Neural progenitor cell (in vitro differentiated cells): ENCODE results near the gene NCKAP5.

Source experiments
- EZH2 ChIP-seq: fragments of 200-600 bp; sonication (generic); IDR thresholded peaks from 2 replicates; pipeline ENCODE4 v1.6.1; 2017; ENCODE audit warnings: antibody characterized with exemption, mild to moderate bottlenecking, moderate library complexity
- EZH2phosphoT487 ChIP-seq: fragments of 200-600 bp; sonication (generic); IDR thresholded peaks from 2 replicates; pipeline ENCODE4 v1.6.1; 2017; ENCODE audit warnings: antibody characterized with exemption
- TF ChIP-seq, protein P1 (sequence below): fragments of 200-600 bp; sonication (generic); IDR thresholded peaks from 2 replicates; pipeline ENCODE4 v1.5.1; 2017; ENCODE audit warnings: antibody characterized with exemption, mild to moderate bottlenecking

GRCh38 chr2:132752421-132753206 lies 815.6 kb downstream of the NCKAP5 start:
- TF ChIP-seq, protein P1, sequence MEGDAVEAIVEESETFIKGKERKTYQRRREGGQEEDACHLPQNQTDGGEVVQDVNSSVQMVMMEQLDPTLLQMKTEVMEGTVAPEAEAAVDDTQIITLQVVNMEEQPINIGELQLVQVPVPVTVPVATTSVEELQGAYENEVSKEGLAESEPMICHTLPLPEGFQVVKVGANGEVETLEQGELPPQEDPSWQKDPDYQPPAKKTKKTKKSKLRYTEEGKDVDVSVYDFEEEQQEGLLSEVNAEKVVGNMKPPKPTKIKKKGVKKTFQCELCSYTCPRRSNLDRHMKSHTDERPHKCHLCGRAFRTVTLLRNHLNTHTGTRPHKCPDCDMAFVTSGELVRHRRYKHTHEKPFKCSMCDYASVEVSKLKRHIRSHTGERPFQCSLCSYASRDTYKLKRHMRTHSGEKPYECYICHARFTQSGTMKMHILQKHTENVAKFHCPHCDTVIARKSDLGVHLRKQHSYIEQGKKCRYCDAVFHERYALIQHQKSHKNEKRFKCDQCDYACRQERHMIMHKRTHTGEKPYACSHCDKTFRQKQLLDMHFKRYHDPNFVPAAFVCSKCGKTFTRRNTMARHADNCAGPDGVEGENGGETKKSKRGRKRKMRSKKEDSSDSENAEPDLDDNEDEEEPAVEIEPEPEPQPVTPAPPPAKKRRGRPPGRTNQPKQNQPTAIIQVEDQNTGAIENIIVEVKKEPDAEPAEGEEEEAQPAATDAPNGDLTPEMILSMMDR: no peak
- TF ChIP-seq EZH2 (no peak), EZH2phosphoT487 (no peak)
